Right atrium auricular region (tissue), 2 donors: ENCODE measurements around the gene DENND2D. TPM values are rescaled to one million over a fixed set of nuclear protein-coding genes. Genes with fewer than 3 reads are reported as not detected.

Source experiments
- DNase-seq: peaks from one replicate; pipeline ENCODE4 v3.0.0-alpha.2; 2019; ENCODE audit warnings: low spot score
- H3K27ac ChIP-seq, 2 donors: fragments of 200-600 bp; sonication (generic); 1 replicate in 1 of 2; 2 replicates in 1 of 2; pipeline ENCODE4 v1.5.1; 2016 to 2019
- H3K27me3 ChIP-seq, 2 donors: fragments of 200-600 bp; sonication (generic); one replicate each; pipeline versions ENCODE4 v1.5.1 to v1.6.0; 2017 to 2019
- H3K36me3 ChIP-seq: fragments of 200-600 bp; sonication (generic); one replicate; pipeline ENCODE4 v1.5.1; 2016
- H3K4me1 ChIP-seq, 2 donors: fragments of 200-600 bp; sonication (generic); one replicate each; pipeline versions ENCODE4 v1.5.1 to v1.6.0; 2017 to 2019
- H3K4me3 ChIP-seq, 2 donors: fragments of 200-600 bp; sonication (generic); 1 replicate in 1 of 2; 2 replicates in 1 of 2; pipeline ENCODE4 v1.5.1; 2017 to 2019; ENCODE audit warnings: mild to moderate bottlenecking in 1 of 2, moderate library complexity in 1 of 2
- H3K9me3 ChIP-seq, 2 donors: fragments of 200-600 bp; sonication (generic); one replicate each; pipeline ENCODE4 v1.5.1; 2019
- total RNA-seq, 2 donors: library from RNA; depleted of rRNA; stranded (reverse); fragments of >200 nt; gene quantifications; one replicate each; pipeline ENCODE4 v1.1.0, GENCODE V29; 2016
- TF ChIP-seq, protein P1 (sequence below), 2 donors: fragments of 200-600 bp; sonication (generic); IDR thresholded peaks; one replicate each; pipeline ENCODE4 v1.5.1; 2019; ENCODE audit warnings: antibody characterized with exemption in 2 of 2

DENND2D gene
- total RNA-seq, 2 donors from 2014 or later = 1.7 to 5.7 TPM

DNA sequence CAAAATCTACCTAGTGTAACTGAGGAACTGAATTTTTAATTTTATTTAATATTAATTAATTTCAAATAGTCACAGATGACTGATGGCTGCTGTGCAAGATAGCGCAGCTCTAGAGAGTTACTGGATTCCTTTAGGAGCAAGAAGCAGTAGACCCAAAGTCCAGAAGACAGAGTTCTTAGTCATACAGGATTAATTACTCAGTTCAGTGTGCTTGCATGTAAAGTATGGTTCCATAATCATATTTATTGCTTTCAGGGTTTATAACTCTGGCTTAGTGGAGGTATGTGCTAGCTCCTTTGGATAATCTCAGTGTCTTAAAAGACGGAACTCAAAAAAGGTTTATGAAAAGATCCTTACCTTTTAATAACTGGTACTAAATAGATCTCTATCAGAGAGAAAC is 43.0 kb downstream of the DENND2D start:
- TF ChIP-seq, protein P1, sequence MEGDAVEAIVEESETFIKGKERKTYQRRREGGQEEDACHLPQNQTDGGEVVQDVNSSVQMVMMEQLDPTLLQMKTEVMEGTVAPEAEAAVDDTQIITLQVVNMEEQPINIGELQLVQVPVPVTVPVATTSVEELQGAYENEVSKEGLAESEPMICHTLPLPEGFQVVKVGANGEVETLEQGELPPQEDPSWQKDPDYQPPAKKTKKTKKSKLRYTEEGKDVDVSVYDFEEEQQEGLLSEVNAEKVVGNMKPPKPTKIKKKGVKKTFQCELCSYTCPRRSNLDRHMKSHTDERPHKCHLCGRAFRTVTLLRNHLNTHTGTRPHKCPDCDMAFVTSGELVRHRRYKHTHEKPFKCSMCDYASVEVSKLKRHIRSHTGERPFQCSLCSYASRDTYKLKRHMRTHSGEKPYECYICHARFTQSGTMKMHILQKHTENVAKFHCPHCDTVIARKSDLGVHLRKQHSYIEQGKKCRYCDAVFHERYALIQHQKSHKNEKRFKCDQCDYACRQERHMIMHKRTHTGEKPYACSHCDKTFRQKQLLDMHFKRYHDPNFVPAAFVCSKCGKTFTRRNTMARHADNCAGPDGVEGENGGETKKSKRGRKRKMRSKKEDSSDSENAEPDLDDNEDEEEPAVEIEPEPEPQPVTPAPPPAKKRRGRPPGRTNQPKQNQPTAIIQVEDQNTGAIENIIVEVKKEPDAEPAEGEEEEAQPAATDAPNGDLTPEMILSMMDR (IDR thresholded peaks at IDR 0.05) = no peak
- H3K4me3 ChIP-seq = no peak overlapping the region
- no peak for DNase-seq
- H3K27ac ChIP-seq = no peak overlapping the region
- H3K4me1 ChIP-seq = no peaks in the 10 kb centered on the region
- H3K36me3 ChIP-seq = peaks cover 39% of the 10 kb centered on the region
- H3K27me3 ChIP-seq = no peaks in the 10 kb centered on the region
- H3K9me3 ChIP-seq = no peaks in the 10 kb centered on the region

DNA sequence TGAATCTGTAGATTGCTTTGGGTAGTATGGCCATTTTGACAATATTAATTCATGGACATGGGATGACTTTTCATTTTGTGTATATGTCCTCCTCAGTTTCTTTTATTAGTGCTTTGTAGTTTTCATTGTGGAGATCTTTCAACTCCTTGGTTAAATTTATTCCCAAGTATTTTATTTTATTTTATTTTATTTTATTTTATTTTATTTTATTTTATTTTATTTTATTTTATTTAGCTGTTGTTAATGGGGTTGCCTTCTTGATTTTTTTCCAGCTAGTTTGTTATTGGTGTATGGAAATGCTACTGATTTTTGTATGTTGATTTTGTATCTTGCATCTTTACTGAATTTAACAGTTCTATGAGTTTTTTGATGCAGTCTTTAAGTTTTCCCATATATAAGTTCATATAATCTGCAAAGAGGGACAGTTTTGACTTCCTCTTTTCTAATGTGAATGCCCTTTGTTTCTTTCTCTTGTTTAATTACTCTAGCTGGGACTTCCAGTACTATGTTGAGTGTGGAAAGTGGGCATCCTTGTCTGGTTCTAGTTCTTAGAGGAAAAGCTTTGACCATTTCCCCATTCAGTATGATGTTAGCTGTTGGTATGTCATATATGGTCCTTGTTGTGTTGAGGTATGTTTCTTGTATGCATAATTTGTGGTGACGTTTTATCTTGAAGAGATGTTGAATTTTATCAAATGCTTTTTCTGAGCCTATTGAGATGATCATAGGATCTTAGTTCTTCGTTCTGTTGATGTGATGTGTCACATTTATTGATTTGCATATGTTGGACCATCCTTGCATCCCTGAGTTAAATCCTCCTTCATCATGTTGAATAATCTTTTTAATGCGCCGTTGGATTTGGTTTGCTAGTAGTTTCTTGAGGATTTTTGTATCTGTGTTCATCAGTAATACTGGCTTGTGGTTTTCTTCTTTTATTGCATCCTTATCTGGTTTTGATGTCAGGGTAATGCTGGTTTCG is 46.1 kb downstream of the DENND2D start:
- Histone ChIP-seq H3K9me3 (no peaks in the 10 kb centered on the region), H3K4me1 (peaks cover 0 to 5% of the 10 kb centered on the region in 2 donors), H3K27me3 (no peaks in the 10 kb centered on the region), H3K27ac (no peak overlapping the region), H3K4me3 (no peak overlapping the region), H3K36me3 (peaks cover 9% of the 10 kb centered on the region)
- DNase-seq = no peak
- TF ChIP-seq, protein P1 (IDR thresholded peaks at IDR 0.05) = no peak

DNA sequence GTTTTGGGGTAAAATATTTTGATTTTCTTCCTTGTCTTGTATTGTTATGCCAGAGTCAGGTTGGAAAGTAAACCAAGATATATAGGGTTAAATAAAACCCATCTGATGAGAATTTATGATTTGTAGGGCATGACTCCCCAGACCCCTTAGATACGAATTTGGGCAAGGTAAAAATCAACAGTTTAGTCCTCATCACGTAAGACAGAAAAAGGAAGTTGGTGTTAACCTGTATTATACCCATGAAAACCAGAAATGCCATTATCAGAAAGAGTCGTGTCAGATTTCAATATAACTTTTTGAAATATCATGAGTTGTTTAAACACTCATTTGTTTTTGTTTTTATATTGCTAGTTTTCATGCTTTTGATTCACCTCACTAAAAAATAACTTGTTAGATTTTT is 48.6 kb downstream of the DENND2D start:
- peaks cover 0 to 17% of the 10 kb centered on the region in 2 donors for H3K4me1 ChIP-seq
- no peak overlapping the region for H3K4me3 ChIP-seq
- DNase-seq = no peak
- no peak overlapping the region for H3K27ac ChIP-seq
- H3K36me3 ChIP-seq = peaks cover 13% of the 10 kb centered on the region
- TF ChIP-seq, protein P1 (IDR thresholded peaks at IDR 0.05) = no peak
- no peaks in the 10 kb centered on the region for H3K9me3 ChIP-seq
- H3K27me3 ChIP-seq = no peaks in the 10 kb centered on the region

DNA sequence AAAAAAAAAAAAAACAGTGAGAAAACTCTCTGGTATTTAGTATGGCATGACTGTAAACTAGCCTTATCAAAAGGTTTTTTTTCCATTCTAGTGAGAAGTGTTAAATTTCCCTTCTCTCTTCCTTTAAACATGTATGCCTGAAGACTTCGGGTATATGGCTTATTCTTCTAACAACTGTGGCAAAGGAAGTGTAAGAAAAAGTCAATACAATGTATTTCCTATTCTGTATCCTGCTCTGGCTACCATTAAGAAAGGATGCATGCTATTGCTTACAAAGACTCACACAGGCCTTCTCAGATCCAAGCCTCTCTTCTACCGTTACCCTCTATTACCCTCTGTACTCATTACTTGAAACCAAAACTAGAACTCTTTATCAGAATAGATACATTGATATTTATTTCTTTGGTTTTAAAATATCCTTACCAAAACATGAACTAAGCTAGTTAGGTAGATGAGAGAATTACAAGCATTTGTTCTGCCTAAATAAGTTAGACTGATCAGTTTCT is 52.0 kb downstream of the DENND2D start:
- H3K4me3 ChIP-seq = no peak overlapping the region
- H3K27me3 ChIP-seq = no peaks in the 10 kb centered on the region
- H3K36me3 ChIP-seq = peaks cover 6% of the 10 kb centered on the region
- TF ChIP-seq, protein P1 (IDR thresholded peaks at IDR 0.05) = no peak
- no peaks in the 10 kb centered on the region for H3K9me3 ChIP-seq
- peaks cover 0 to 17% of the 10 kb centered on the region in 2 donors for H3K4me1 ChIP-seq
- DNase-seq = no peak
- no peak overlapping the region for H3K27ac ChIP-seq

DNA sequence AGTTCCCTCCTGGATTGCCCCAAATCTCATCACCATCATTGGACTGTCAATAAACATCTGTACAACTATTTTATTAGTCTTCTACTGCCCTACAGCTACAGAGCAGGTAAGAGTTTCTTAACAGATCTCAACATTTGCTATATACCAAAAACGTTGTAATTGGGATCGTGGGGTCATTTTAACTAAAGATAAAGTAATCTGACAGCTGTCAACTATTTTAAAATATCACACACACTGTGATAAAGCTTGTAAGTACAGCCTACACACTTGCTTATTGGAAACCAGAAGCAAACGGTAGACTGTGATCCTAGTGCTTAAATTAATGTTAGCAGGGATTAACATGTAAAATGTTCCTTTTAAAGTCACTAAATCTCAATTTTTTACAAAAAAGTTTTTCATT is 52.5 kb downstream of the DENND2D start:
- Histone ChIP-seq H3K36me3 (peaks cover 6% of the 10 kb centered on the region), H3K27ac (no peak overlapping the region), H3K4me3 (no peak overlapping the region), H3K27me3 (no peaks in the 10 kb centered on the region), H3K9me3 (no peaks in the 10 kb centered on the region), H3K4me1 (peaks cover 0 to 18% of the 10 kb centered on the region in 2 donors)
- TF ChIP-seq, protein P1 (IDR thresholded peaks at IDR 0.05) = no peak
- no peak for DNase-seq
